SKM-1 treated with dmso at 0.1 percent for 144 hours (cell line): ENCODE measurements around the gene LHX6.

Experiments
- DNase-seq: peaks from one replicate; lab custom pipeline; 2025; ENCODE audit not compliant: unreplicated experiment; lab: John Stamatoyannopoulos, UW

The LHX6 gene

DNA sequence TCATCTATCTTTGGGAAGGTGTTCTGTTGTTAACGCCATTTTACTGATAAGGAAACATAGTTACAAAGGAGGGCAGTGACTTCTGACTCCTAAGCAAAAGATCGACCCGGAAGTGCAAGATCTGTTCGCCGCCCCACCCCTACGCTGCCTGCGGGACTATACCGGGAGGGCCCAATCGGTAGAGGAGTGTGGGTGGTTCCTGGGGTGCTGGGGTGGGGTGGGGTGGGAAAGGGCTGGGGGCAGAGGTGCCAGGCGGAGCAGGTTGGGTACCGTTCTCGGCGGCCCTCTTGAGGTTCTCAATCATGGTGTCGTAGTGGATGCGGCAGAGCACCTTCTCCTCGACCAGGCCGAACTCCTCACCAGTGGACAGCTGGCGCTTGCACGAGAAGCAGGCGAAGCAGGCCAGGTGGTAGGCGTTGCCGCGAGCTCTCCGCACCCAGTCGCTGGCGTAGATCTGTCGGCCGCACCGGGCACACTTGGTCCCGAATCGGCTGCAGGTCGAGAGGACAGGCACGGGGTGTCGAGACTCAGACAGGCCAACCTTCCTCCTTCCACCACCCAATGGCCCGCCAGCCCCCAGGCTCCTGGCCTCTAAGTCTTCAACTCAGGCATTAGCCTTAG is 11.8 kb downstream of the LHX6 start:
- no peak for DNase-seq

DNA sequence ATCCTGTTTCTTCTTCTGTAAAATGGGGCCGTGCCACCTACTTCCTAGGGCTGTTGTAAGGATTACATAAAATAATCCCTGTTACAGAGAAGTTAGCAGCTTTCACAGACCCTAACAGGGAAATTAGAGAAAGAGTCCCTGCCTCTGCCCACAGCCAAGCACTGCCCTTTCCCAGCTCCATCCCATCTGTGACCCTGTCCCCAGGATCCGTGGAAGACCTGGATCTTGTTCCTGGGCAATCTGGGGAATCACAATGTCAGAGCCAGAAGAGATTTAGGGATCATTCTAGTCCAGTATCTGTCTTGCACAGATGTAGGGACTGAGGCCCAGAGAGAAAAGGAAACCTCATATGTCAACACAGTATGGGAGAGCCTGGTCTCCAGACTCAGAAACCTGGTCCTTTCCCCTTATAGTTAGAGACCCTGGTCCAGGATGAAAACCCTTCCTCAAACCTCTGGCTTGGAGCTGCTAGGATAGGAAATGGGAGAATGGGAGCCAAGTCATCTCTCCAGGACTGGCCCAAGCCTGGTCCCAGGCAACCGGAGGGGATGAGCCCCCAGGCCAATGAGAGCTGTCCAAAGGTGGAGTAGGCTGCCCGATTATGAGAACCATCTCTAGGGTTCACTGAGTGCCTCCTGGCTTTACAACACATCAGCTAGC is 12.5 kb downstream of the LHX6 start:
- DNase-seq, result no peak

DNA sequence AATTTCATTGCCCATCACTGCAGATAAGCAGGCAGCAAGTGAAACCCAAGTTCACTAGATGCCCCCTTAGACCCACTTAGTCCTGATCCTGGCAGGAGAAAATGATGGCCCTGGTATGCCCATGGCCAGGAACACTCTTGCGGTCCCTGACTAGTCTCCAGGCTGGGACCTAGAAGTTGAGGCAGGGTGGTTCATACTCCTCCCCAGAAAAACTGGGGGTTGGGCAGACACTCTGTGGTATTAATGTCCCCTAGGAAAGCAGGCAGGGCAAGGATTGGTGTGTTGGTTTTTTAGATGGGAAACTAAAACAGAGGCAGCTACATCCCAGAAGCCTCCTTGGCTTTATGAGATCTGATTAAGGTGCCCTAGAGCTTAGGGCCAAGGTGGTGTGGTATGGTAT is 13.1 kb downstream of the LHX6 start:
- no peak for DNase-seq

DNA sequence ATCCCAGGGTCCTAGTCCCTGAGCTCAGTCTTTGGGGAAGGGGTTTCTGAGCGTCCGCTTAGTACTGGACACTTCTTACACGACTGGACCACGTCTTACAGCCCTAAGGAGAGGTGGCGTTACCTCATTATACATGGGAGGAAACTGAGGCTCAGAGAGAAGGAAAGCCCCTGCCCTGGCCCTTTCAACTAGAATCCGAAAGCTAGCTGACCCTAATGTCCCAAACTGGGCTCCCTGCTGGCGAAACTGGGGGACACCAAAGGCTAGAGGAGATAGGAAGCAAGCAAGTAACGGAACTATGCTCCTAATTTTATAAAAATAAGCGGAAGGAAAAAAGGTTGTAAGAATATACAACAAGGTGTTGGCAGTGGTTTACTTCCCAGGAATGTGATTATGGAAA is 14.2 kb downstream of the LHX6 start:
- DNase-seq, result no peak

DNA sequence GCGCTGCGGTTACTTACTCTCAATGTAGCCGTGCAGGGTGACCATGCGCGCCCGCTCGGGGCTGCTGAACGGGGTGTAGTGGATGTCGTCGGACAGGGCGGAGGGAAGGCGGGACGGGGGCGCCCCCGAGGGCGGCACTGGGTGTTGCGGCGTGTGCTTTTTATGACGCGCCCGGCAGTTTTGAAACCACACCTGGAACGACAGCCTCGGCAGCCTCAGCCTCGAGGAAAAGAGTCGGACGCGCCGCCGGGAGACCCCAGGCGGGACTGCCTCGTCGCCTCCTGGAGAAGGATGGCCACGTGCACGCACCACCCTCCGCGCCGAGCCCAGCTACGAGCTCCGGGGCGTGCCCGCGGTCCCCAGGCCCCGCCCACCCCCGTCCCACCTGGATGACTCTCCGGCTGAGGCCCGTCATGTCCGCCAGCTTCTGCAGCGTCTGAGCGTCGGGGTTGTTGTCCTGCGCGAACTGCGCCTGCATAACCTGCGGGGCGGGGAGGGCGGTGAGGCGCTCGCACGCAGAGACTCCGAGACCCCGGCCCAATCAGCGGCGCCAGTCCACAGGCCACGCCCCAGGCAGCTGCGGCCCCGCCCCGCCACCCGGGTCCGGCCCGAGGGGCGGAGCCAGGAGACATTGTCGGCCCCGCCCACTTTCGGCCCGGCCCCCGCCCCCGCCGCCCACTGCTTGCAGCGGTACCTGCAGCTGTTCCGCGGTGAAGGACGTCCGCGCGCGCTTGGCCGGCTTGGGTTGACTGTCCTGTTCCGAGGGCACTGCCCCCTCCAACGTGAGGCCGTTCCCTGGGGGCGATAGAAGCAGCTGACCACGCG is 15.0 kb downstream of the LHX6 start:
- DNase-seq, result peak; percentile 47

DNA sequence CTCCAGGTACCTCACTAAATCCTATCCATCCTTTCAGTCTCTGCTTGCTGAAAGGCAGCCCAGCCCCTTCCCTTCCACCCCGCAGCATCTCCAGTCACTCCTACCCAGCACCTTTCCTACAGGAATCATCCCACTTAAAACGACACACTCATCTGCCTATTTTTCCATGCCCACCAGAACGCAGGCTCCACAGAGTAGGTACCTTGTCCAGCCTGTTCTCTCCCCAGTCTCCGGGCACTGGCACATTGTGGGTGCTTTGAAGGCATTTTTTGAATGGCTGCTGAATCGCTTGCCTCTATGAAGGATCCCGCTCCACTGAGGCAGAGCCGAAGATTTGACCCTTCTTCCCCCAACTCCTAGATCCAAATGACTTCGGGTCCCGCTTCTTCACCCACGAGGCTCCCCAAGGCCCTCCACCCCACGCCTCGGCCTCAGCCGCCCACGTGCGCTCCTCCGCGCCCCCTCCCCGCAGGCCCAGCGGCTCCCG is 15.6 kb downstream of the LHX6 start:
- no peak for DNase-seq

DNA sequence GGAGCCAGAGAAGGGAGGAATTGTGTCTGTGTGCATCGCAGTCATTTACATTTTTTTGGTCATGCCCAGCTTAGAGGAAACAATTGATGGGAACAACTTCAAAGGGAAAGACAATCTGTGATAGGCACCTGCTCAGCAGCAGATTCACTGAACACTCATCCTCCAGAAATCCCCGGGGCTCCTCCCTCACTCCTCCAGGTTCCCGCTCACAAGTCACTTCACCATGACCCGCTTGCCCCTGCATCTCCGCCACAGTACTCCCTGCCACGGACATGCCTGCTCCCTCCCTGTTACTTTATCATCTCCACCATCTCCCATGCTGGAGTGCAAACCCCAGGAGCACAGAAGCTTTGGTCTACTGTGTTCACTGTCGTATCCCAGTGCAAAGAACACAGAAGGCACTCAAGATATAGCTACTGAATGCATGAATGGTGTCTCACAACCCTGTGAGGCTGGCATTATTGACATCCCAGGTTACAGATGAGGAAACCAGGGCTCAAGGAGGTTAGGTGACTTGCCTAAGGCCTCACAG is 16.2 kb downstream of the LHX6 start:
- no peak for DNase-seq

DNA sequence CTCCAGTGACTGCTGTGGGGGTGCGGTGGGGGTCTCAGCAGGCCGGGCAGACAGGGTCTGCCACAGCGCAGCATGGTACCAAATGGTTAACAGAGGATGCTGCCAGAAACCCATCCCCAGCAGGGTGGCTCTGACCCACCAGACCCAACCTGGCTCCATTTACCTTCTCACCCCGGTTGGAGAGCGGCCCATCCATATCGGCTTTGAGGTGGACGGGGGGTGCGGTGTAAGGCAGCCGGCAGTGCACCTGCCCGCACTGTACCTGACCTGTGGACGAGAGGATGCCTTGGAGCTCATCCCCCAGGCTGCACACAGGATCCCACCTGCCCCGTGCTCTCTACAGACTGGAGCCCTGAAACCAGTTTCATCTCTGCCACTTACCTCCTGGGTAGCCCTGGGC is 19.3 kb downstream of the LHX6 start:
- no peak for DNase-seq

DNA sequence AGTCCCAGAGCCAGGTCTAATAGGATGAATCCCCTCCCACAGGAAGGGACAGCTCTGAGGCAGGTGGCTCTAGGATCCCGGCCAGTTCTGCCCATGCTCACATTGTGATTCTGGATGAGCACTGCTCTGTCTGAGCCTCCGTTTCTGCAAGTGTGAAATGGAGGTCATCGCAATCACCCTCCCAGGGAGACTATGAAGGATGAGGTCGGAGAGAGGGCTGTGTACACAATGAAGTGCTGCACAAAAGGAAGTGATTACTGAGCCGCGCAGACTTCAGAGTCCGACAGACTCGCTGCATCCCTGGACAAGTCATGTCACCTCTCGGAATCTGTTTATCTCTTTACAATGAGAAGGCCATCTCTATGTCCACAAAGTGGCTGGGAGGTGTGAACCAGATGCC is 21.7 kb downstream of the LHX6 start:
- no peak for DNase-seq

DNA sequence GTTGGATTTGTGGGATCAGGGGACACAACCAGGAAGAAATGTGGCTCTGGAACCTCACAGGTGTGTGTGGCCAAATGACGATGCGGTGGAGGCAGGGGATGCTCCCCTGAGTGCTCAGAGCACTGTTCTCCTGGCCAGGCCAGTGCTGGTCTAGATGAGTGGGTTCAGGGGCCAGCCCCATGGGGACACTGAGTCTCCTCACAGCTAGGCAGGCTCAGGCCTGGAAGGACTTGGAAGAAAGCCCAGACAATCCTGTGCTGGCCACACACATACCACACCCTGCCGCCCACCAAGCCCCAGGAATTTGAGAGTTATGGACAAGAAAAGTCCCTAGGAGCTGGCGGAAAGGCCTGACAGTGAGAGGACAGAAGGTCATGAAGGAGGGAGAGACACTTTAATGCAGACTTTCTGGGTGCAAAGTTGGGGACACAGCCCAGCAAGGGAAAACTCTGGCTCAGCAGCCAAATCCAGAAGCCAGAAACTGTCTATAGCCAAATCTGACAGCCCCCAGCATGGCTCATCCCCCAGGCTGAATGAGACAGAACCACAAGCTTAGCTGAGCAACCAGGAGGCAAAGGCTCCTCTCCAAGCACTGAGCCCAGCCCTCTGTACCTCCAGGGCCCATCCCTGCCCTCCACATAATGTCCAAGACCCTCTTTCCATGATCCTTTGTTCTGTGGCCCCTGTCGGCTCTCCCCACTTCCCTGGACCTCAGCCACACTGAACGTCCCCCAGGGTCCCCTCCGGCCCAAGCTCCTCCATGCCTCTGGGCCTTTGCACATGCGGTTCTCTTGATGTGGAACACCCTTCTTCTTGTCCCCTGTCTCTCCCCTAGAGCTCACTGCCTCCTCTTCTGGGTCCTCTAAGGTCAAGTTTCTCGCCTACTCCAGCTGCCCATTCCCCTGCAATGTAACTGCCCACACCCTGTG is 22.4 kb downstream of the LHX6 start:
- no peak for DNase-seq

DNA sequence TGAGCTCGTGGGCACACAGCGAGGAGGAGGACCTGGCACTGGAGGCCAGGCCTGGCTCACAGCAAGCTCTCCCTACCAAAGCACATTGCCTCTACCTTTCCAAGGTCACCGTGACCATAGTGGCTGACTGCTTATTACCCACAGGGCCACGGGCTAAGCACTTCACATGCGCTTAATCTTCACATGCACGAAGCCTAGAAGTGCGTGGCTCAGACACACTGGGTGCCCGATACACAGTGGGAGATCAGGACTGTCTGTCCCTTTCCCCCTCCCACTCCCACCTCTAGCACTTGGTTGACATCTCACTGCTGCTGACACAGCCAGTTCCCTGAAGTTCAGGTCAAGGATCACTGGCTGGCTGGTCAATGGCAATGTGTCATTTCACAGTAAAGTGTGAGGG is 23.6 kb downstream of the LHX6 start:
- no peak for DNase-seq

DNA sequence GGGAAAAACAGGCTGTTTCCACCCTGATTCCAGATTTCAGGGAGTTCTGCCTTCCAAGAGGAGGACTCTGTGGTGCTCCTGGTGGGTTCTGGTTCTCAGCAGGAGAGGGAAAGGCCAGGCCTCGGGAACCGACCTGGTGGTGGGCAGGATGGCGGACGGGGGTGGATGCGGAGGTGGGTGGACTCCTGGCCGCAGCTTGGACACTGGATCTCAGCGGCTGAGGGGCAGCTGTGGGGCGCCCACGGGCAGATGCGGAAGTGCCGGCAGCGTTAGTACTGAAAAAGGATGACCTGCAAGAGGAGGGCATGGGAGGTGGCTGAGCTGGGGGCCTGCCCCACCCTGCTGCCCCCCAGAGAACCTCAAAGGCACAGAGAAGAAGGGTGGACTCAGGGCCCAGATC is 24.3 kb downstream of the LHX6 start:
- DNase-seq, result no peak

DNA sequence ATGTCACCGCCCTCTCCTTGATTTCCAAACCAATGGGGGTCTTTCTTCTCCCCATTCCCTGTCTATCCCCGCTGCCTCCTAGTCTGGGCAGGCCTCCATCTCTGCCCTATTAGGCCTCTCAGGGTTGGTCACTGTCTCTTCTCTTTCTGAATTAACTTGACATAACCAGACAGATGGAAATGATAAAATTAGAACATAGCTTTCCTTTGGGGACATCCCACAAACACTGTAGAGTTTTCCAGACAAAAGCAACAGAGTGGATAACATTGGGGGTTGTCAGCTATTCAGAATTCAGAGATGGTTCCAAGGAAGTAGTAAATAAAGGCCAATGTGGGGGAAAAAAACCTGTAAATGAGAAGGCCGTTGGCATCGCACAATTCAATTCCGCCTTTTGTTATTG is 24.7 kb downstream of the LHX6 start:
- DNase-seq, result no peak

DNA sequence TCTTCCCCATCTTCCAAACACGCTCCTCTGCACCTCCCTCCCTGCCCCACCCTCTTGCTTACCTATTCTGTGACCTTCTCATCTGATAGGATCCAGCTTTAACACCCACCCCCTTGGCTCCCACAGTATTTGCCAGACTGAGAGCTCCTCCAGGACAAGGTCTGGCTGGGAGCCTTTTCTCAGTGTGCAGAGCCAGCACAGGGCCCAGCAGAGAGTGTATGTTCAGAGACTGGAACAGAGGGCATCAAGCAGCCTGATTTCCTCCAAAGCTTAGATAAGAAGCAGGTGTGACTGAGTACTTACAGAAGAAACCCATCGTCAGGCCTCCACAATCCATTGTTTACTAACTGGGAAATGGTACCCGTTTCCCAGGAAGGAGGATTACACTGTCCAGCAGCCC is 26.6 kb downstream of the LHX6 start:
- DNase-seq, result no peak

DNA sequence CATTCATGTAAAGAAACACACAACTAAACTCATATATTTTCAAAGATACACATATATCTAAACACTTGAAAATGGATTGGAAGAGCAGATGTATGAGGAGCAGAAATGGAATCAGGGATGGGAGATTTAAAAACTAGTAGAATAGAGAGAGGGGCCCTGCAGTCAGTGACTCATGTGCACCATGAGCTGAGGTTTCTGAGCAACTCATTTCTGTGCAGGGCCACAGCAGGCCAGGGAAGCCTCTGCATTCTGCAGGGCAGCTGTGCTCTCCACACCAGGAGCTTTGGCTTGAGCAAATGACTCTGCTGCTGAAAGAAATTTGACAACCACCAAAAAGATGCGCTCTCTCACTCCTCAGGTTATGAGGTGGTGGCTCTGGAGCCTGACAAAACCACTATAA is 27.1 kb downstream of the LHX6 start:
- no peak for DNase-seq

DNA sequence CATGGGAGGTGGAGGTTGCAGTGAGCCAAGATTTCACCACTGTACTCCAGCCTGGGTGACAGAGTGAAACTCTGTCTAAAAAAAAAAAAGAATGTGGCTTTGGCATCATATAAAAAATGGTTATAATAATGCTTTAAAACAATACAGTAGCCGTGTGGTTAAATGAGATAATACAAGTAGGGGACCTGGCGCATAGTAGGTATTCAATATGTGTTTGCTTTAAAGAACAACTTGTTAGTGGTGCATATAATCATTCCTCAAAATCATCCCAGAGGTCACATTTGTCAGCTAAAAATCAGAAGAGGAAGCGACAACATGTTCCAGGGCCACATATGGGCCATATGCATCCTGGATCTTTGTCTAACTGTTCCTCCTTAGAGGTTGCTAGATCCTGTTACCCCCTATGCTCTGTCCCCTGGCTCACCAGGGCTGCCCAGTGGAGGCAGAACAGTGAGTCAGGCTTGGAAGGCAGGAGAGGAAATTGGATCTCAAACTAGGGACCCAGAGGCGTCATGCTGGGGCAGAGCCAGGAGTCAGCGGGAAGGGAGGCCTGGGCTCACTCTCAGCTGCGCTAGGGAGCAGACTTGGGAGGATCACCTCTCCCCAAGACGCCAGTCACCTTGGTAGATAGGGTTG is 27.7 kb downstream of the LHX6 start:
- no peak for DNase-seq

DNA sequence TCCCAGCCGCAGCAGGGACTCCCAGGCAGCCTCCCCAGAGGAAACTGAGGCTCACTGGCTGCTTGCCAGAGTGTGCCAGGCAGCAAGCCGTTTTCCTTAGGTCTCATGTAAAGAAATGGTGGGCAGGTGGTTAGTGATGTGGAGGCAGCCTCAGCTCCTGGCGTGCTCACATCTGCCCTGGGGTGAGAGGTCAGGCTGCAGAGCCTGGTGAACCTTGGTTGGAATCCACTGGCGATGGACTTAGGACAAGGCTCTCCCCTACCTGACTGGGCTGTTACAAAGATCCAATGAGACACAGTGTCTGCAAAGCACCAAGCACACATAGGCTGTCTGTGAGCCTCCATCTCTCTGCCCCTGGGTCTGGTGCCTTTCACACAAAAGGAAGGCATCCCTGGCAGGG is 30.9 kb downstream of the LHX6 start:
- no peak for DNase-seq

DNA sequence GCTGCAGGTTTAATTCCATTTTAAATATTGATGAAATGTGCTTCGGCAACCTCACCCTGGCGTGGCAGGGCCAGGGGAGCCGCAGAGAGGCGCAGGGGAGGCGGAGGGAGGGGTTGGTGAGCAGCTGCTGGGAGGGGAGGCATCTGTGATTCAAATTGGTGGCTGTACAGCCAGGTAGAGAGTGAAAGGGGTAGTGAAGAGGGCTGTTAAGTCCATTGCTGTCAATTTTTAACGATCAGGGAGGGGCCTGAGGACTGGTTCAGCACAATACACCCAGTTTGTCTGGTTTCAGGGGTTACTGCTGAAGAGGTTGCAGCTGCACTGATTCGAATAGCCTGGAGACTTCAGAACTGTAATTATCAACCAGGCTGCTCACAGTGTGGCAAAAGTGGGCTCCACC is 31.3 kb downstream of the LHX6 start:
- no peak for DNase-seq

DNA sequence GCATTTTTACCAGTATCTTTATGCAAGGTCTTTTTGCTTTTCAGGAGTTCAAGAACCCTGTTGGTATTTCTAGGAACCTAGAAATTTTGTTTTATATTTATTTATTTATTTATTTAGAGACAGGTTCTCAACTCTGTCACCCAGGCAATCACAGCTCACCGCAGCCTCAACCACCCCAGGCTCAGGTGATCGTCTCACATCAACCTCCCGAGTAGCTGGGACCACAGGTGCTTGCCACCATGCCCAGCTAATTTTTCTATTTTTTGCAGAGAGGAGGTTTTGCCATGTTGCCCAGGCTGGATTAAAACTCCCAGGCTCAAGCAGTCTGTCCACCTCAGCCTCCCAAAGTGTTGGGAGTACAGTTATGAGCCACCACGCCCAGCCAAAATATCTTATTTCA is 32.9 kb downstream of the LHX6 start:
- no peak for DNase-seq

DNA sequence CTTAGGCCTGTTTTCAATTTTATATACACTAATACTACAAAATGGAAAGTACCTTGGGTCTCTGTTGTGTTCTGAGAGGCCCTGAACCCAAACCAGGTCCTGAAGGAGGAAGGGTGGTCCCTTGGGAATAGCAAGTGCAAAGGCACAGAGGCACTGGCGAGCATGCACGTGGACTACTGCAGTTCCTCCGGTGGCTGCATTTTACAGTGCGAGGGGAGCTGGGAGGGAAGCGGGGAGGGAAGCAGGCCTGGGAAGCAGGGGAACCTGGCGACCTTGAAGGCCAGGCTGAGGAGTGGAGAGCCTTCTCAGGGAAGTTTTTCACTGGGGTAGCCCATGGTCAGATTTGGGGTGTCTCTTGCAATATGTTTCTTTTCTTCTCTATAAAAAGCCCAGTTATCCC is 35.1 kb downstream of the LHX6 start:
- DNase-seq, result no peak
